Ammon's horn (tissue), 1 donor: ENCODE results near the gene KRTAP9-3.
"Not testable (repeated sequence)": the region's sequence is repeated elsewhere in the genome, so short reads cannot be mapped to it uniquely, and the experiment has no call there.

ENCODE experiments used
- DNase-seq: peaks from one replicate; pipeline ENCODE4 v3.0.0-alpha.2; 2016; ENCODE audit warnings: low spot score

The KRTAP9-3 gene, protein sequence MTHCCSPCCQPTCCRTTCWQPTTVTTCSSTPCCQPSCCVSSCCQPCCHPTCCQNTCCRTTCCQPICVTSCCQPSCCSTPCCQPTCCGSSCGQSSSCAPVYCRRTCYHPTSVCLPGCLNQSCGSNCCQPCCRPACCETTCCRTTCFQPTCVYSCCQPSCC

DNA sequence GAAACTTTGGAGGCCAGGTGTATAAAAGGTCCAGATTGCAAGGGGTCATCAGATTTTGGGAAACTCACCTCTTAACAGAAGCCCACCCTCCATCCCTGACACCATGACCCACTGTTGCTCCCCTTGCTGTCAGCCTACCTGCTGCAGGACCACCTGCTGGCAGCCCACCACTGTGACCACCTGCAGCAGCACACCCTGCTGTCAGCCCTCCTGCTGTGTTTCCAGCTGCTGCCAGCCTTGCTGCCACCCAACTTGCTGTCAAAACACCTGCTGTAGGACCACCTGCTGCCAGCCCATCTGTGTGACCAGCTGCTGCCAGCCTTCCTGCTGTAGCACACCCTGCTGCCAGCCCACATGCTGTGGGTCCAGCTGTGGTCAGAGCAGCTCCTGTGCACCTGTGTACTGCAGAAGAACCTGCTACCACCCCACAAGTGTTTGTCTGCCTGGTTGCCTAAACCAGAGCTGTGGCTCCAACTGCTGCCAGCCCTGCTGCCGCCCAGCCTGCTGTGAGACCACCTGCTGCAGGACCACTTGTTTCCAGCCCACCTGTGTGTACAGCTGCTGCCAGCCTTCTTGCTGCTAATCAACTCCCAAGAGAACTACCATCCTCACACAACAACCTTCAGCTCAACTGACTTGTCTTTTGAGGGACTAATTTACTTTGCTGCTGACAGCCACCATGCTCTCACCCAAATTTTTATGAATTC is at the start of gene KRTAP9-3:
Gene KRTAP9-3 (plus strand): TSS at position 51 of the 707 bp plus-strand sequence. CDS start 53 bp downstream, at position 104.
- DNase-seq, result not testable (repeated sequence)

DNA sequence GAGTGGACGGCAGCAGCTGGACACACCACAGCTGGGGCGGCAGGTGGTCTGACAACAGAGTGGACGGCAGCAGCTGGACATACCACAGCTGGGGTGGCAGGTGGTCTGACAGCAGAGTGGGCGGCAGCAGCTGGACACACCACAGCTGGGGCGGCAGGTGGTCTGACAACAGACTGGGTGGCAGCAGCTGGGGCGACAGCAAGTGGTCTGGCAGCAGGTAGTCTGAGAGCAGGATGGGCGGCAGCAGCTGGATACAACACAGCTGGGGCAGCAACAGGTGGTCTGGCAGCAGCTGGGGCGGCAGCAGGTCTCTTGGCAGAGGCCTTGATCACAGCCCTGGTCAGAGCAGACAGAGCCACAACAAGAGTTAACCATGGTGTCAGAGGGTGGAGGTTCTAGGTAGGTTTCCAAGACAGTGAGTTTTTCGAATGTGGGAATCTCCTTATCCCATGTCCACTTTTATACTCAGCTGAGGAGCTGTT is 47.7 kb upstream of the KRTAP9-3 start, which contains the start of gene KRTAP4-1:
Gene KRTAP4-1 (minus strand): TSS at position 432 of the 482 bp plus-strand sequence. CDS start 57 bp downstream, at position 375.
- DNase-seq, result no peak

DNA sequence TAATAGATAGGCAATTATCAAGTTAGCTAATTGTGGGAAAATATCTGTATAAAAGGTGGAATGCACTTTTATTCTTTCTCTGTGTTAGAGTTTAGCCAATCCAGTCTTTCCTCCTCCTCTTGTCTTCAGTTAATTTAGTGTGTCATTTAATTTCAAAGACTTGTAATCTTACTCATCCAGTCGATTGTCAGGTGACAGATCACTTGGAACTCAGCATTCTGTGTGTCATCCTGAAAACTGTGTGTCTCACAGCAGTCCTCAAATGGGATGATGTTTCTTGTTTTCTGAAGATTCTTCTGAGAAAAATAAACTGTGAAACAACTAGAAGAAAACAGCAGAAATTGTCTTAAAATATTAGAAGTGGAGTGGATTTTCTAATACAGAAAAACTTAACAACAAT is 47.2 kb upstream of the KRTAP9-3 start:
- DNase-seq, result no peak

DNA sequence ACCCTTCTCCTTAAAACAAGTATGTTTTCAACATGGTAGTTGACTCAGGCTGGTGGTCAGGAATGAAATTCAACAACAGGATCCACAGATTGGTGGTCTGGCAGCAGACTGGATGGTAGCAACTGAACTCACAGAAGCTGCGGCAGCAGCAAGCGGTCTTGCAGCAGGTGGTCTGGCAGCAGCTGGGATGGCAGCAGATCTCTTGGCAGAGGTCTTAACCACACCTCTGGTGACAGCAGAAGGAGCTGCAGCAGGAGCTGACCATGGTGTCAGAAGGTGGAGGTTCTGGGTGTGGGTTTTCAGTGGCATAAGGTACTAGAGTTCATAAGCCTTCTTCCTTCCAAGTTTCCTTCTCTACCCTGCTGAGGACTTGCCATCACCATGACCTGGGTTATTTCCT is 45.4 kb upstream of the KRTAP9-3 start:
- DNase-seq, result no peak

- not testable (repeated sequence) for DNase-seq
Measured at GRCh38 chr17:41189837-41190318, 42.4 kb upstream of the KRTAP9-3 start, which contains the start of gene KRTAP9-1. KRTAP9-1 (plus strand) TSS chr17:41189887; CDS start chr17:41189887, 0 bp downstream.

GRCh38 chr17:41190328-41190727 is 41.9 kb upstream of the KRTAP9-3 start:
- DNase-seq, result no peak

DNA sequence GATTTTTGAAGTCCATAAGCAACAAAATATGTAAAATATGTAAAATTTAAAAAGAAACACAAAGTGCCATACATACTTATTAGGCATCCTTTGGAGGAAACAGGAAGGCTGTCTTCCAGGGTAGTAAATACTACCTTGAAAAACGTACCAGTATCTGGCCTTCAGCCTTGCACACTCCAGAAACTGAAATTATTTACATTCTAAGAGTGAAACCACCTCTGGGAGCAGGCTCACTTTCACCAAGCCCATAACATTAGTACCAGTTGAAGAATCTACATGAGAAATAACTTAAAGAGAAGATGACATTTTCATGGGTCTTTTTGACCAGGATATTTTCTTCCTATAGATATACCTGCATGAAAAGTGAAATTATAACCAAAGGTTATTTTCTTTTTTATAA is 36.2 kb upstream of the KRTAP9-3 start:
- DNase-seq, result no peak

DNA sequence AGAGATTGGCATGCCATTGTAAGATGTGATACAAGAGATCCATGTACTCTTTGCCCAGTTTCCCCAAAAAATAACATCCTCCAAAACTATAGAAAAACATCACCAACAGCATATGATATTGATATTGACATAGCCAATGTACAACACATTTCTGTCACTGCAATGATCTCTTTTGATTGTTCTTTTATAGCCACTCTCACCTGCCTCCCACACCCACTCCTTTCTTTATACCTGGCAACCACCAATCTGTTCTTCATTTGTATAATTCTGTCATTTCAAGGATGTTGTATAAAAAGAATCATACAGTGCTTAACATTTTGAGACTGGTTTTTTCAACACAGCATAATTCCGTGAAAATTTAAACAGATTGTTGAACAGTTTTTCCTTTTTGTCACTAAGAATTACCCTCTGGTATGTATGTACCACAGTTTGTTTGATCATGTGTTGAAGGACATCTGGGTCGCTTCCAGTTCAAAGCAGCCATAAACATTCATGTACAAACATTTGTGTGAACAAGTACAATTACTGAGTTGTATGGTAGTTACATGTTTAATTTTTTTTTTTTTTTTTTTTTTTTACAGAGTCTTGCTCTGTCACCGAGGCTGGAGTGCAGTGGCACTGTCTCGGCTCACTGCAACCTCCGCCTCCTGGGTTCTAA is 32.7 kb upstream of the KRTAP9-3 start:
- DNase-seq, result no peak

DNA sequence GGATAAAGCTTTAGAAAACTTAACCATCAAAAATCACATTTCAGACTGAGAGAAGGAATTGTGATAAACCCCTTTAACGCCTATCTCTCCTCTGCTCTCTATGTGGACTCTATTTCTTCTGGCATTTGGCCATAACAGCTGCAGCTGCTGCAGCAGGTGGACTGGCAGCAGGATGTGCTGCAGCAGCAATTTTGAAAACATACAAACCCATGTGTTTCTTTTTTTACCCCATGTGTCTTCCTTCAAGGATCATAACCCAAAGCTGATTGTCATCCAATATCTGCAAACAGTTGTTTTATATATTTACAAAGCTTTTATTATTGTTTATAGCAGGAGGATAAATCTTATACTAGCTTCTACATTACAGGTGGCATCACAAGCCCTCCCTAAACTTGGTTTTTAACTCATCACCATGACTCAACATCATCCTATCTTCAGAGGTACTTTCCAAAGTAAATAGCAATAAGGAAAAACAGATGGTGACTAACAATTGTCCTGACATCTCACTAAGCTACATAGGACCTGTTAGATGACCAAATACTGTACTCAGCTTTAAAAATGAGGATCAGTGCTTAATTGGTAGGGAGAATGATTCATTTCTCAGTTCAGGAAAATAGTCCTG is 20.3 kb upstream of the KRTAP9-3 start:
- no peak for DNase-seq

DNA sequence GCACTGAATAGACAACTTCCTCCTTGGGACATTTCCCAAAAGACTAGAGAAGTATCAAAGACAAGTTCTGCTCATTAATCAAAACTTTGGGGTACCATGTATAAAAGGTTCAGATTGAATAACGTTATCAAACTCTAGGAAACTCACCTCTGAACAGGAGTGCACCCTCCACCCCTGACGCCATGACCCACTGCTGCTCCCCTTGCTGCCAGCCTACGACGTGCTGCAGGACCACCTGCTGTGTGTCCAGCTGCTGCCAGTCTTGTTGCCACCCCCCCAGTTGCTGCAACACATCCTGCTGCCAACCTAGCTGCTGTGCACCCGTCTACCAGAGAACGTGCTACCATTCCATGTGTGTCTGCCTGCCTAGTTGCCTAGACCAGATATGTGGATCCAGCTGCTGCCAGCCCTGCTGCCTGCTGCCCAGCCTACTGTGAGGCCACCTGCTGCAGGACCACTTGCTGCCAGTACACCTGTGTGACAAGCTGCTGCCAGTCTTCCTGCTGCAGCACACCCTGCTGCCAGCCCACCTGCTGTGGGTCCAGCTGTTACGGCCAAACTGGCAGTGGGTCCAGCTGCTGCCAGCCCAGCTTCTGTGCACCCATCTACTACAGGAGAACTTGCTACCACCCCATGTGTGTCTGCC is 19.6 kb upstream of the KRTAP9-3 start:
- DNase-seq, result no peak

DNA sequence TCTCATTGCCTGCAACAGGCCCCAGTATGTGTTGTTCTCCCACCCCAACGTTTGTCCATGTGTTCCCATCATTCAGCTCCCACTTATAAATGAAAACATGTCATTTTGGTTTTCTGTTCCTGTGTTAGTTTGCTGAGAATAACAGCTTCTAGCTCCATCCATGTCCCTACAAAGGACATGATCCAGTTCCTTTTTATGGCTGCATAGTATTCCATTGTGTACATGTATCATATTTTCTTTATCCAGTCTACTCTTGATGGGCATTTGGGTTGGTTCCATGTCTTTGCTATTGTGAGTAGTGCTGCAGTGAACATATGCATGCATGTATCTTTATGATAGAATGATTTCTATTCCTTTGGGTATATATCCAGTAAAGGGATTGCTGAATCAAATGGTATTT is 16.6 kb upstream of the KRTAP9-3 start:
- DNase-seq, result no peak

DNA sequence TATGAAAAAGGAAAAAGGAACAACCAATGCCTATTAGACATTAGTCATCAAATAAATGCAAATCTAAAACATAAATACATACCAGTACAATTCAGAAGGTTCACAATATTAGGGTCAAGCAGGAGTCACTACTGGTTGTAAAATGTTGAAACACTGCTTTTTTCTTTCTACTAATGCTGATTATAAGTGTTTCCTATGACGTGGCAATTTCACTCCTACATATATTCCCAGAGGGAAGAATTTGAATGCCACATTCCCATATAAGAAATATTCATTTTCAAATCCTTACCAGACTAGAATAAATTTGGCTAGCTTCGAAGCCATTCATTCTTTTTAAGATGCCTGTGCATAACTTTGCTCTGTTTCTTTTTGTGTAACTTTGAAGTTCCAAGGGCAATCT is 8.4 kb upstream of the KRTAP9-3 start:
- no peak for DNase-seq

DNA sequence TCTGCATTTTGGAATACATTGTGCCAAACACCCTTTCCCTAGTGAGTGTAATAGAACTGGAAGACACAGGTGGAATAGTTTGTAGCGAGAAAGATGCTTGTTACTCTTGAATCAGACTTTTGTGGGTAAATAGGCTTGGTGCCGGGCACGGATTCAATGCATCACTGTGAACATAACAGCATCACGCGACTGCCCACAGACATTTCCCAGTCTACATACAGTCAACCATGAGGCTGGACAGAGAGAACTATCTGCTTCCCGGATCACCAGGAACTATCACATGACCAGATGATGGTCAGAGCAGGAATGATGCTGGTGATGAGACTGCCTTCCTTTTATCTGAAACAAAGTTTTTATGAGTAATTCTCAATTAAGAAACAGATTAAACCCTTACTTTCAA is 6.2 kb upstream of the KRTAP9-3 start:
- DNase-seq, result no peak

DNA sequence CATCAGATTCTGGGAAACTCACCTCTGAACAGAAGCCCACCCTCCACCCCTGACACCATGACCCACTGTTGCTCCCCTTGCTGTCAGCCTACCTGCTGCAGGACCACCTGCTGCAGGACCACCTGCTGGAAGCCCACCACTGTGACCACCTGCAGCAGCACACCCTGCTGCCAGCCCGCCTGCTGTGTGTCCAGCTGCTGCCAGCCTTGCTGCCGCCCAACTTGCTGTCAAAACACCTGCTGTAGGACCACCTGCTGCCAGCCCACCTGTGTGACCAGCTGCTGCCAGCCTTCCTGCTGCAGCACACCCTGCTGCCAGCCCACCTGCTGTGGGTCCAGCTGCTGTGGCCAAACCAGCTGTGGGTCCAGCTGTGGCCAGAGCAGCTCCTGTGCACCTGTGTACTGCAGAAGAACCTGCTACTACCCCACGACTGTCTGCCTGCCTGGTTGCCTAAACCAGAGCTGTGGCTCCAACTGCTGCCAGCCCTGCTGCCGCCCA is 5.6 kb upstream of the KRTAP9-3 start, which contains the start of gene KRTAP9-2:
Gene KRTAP9-2 (plus strand): TSS at position 51 of the 498 bp plus-strand sequence. CDS start 7 bp downstream, at position 58.
- DNase-seq, result not testable (repeated sequence)

- DNase-seq, result no peak
Measured at GRCh38 chr17:41230094-41230493, 2.2 kb upstream of the KRTAP9-3 start.

DNA sequence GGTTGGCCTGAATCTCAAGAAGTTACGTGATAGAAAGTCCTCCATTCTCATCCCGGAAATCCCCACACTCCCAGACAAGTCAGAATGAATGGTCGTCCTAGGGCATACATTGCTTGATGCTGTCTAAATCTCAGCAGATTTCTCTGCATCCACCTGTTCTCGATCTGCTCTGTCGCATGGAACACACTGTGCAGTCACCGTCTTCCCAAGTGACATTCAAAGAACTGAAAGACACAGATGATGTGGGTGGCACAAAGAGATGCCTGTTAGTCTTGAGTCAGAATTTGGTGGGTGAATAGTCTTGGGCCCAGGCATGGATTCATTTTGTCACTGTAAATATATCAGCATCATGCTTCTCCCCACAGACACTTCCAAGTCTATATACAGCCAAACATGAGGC is 518 bp upstream of the KRTAP9-3 start:
- no peak for DNase-seq

GRCh38 chr17:41237116-41237515 is 4.9 kb downstream of the KRTAP9-3 start:
- DNase-seq, result not testable (repeated sequence)

DNA sequence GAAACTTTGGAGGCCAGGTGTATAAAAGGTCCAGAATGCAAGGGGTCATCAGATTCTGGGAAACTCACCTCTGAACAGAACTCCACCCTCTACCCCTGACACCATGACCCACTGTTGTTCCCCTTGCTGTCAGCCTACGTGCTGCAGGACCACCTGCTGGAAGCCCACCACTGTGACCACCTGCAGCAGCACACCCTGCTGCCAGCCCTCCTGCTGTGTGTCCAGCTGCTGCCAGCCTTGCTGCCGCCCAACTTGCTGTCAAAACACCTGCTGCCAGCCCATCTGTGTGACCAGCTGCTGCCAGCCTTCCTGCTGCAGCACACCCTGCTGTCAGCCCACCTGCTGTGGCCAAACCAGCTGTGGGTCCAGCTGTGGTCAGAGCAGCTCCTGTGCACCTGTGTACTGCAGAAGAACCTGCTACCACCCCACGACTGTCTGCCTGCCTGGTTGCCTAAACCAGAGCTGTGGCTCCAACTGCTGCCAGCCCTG is 5.7 kb downstream of the KRTAP9-3 start, which contains the start of gene KRTAP9-8:
Gene KRTAP9-8 (plus strand): TSS at position 51 of the 489 bp plus-strand sequence. CDS start 53 bp downstream, at position 104.
- not testable (repeated sequence) for DNase-seq

GRCh38 chr17:41246995-41247787 is 14.9 kb downstream of the KRTAP9-3 start:
- not testable (repeated sequence) for DNase-seq

DNA sequence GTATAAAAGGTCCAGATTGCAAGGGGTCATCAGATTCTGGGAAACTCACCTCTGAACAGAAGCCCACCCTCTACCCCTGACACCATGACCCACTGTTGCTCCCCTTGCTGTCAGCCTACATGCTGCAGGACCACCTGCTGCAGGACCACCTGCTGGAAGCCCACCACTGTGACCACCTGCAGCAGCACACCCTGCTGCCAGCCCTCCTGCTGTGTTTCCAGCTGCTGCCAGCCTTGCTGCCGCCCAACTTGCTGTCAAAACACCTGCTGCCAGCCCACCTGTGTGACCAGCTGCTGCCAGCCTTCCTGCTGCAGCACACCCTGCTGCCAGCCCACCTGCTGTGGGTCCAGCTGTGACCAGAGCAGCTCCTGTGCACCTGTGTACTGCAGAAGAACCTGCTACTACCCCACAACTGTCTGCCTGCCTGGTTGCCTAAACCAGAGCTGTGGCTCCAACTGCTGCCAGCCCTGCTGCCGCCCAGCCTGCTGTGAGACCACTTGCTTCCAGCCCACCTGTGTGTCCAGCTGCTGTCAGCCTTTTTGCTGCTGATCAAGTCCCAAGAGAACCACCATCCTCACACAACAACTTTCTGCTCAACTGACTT is 17.5 kb downstream of the KRTAP9-3 start, which contains the start of gene KRTAP9-4:
Gene KRTAP9-4 (plus strand): TSS at position 51 of the 604 bp plus-strand sequence. CDS start 34 bp downstream, at position 85.
- DNase-seq, result not testable (repeated sequence)
